HEK293 (cell line): Measurements from ENCODE around the gene ZNF550.

Source experiments
- CTCF ChIA-PET: fragments of 350-600 bp; formaldehyde crosslinking; extraction: SDS; loops from one replicate; lab custom pipeline; 2021; ENCODE audit warnings: antibody characterized with exemption; lab: Yijun Ruan, JAX
- POLR2A ChIA-PET: fragments of 300-600 bp; formaldehyde crosslinking; extraction: SDS; loops from one replicate; lab custom pipeline; 2020; ENCODE audit warnings: antibody characterized with exemption, inconsistent platforms; lab: Yijun Ruan, JAX
- H3K27ac ChIP-seq: fragments of 200-500 bp; sonication (Bioruptor generic); 2 replicates; pipeline ENCODE4 v1.5.1; 2014; ENCODE audit warnings: low read depth, low read length, control low read depth, inconsistent platforms; ENCODE audit errors: extremely low read depth
- H3K36me3 ChIP-seq, 2 experiments: fragments of 200-500 bp in 1 of 2; sonication (Bioruptor generic) in 1 of 2; 1 replicate in 1 of 2; 2 replicates in 1 of 2; pipeline ENCODE4 v1.5.1; 2014 to 2017; ENCODE audit warnings: inconsistent platforms in 2 of 2, low read length in 2 of 2; ENCODE audit not compliant: control insufficient read depth in 2 of 2, insufficient read depth in 1 of 2
- H3K4me1 ChIP-seq: fragments of 200-500 bp; sonication (Bioruptor generic); 2 replicates; pipeline ENCODE4 v1.5.1; 2014; ENCODE audit warnings: mild to moderate bottlenecking, low read length, inconsistent platforms; ENCODE audit not compliant: control insufficient read depth, insufficient read depth
- H3K4me3 ChIP-seq: 2 replicates; pipeline ENCODE4 v1.5.1; 2011; ENCODE audit warnings: low read depth, mild to moderate bottlenecking, control low read depth, low read length, moderate library complexity
- H3K9me3 ChIP-seq: fragments of 200-500 bp; sonication (Bioruptor generic); 2 replicates; pipeline ENCODE4 v1.5.1; 2014; ENCODE audit warnings: low read depth, low read length, inconsistent platforms; ENCODE audit not compliant: control insufficient read depth, insufficient read depth
- GLIS1 ChIP-seq: fragments of 450-650 bp; formaldehyde crosslinking; IDR thresholded peaks from 2 replicates; pipeline ENCODE4 v1.5.1; 2016; ENCODE audit warnings: missing biosample characterization, missing genetic modification characterization
- GLIS2 ChIP-seq: fragments of 450-650 bp; formaldehyde crosslinking; IDR thresholded peaks from 2 replicates; pipeline ENCODE4 v1.5.1; 2016; ENCODE audit warnings: missing biosample characterization, missing genetic modification characterization
- KLF9 ChIP-seq: fragments of 450-650 bp; formaldehyde crosslinking; IDR thresholded peaks from 2 replicates; pipeline ENCODE4 v1.5.1; 2016; ENCODE audit warnings: missing biosample characterization, missing genetic modification characterization, low read depth
- MEIS1 ChIP-seq: sonication (generic); formaldehyde crosslinking; IDR thresholded peaks from 2 replicates; pipeline ENCODE4 v1.8.1; 2022; ENCODE audit warnings: missing genetic modification reagents, mild to moderate bottlenecking, borderline replicate concordance
- MZF1 ChIP-seq: fragments of 450-650 bp; formaldehyde crosslinking; IDR thresholded peaks from 2 replicates; pipeline ENCODE4 v1.5.1; 2017; ENCODE audit warnings: missing biosample characterization, missing genetic modification characterization, borderline replicate concordance
- SP3 ChIP-seq: fragments of 450-650 bp; formaldehyde crosslinking; IDR thresholded peaks from 2 replicates; pipeline ENCODE4 v1.5.1; 2016; ENCODE audit warnings: missing biosample characterization, missing genetic modification characterization
- SP7 ChIP-seq: fragments of 450-650 bp; formaldehyde crosslinking; IDR thresholded peaks from 2 replicates; pipeline ENCODE4 v1.5.1; 2016; ENCODE audit warnings: missing biosample characterization, missing genetic modification characterization
- ZBTB7A ChIP-seq: fragments of 450-650 bp; formaldehyde crosslinking; IDR thresholded peaks from 2 replicates; pipeline ENCODE4 v1.5.1; 2016; ENCODE audit warnings: low read depth, missing biosample characterization, missing genetic modification characterization
- ZBTB8A ChIP-seq: fragments of 450-650 bp; formaldehyde crosslinking; IDR thresholded peaks from 2 replicates; pipeline ENCODE4 v1.5.1; 2016; ENCODE audit warnings: missing biosample characterization, missing genetic modification characterization
- ZNF114 ChIP-seq: fragments of 450-650 bp; formaldehyde crosslinking; IDR thresholded peaks from 2 replicates; pipeline ENCODE4 v1.5.0; 2017; ENCODE audit warnings: missing biosample characterization, missing genetic modification characterization
- ZNF133 ChIP-seq: fragments of 450-650 bp; formaldehyde crosslinking; IDR thresholded peaks from 2 replicates; pipeline ENCODE4 v1.5.1; 2016; ENCODE audit warnings: missing biosample characterization, missing genetic modification characterization
- ZNF184 ChIP-seq: fragments of 450-650 bp; IDR thresholded peaks from 2 replicates; pipeline ENCODE4 v1.5.1; 2018; ENCODE audit warnings: missing biosample characterization, mild to moderate bottlenecking, missing genetic modification characterization
- ZNF248 ChIP-seq: fragments of 450-650 bp; formaldehyde crosslinking; IDR thresholded peaks from 2 replicates; pipeline ENCODE4 v1.5.1; 2017; ENCODE audit warnings: missing biosample characterization, missing genetic modification characterization
- ZNF324 ChIP-seq: fragments of 450-650 bp; formaldehyde crosslinking; IDR thresholded peaks from 2 replicates; pipeline ENCODE4 v1.5.1; 2016; ENCODE audit warnings: missing biosample characterization, missing genetic modification characterization
- ZNF394 ChIP-seq: fragments of 450-650 bp; formaldehyde crosslinking; IDR thresholded peaks from 2 replicates; pipeline ENCODE4 v1.5.1; 2016; ENCODE audit warnings: missing biosample characterization, missing genetic modification characterization, mild to moderate bottlenecking, moderate library complexity, borderline replicate concordance
- ZNF501 ChIP-seq: fragments of 450-650 bp; formaldehyde crosslinking; IDR thresholded peaks from 2 replicates; pipeline ENCODE4 v1.5.1; 2016; ENCODE audit warnings: missing biosample characterization, missing genetic modification characterization
- ZNF510 ChIP-seq: fragments of 450-650 bp; formaldehyde crosslinking; IDR thresholded peaks from 2 replicates; pipeline ENCODE4 v1.5.1; 2018; ENCODE audit warnings: mild to moderate bottlenecking, missing genetic modification characterization, missing biosample characterization; ENCODE audit not compliant: insufficient replicate concordance
- ZNF555 ChIP-seq: fragments of 450-650 bp; formaldehyde crosslinking; conservative IDR thresholded peaks from 2 replicates; pipeline ENCODE4 v1.5.1; 2017; ENCODE audit warnings: missing biosample characterization, mild to moderate bottlenecking, missing genetic modification characterization, inconsistent platforms
- ZNF610 ChIP-seq: fragments of 450-650 bp; formaldehyde crosslinking; IDR thresholded peaks from 2 replicates; pipeline ENCODE4 v1.5.1; 2016; ENCODE audit warnings: missing biosample characterization, missing genetic modification characterization, borderline replicate concordance
- ZNF785 ChIP-seq: fragments of 450-650 bp; formaldehyde crosslinking; IDR thresholded peaks from 2 replicates; pipeline ENCODE4 v1.5.1; 2016; ENCODE audit warnings: missing biosample characterization, missing genetic modification characterization
- TF ChIP-seq, protein P1 (sequence below): fragments of 450-650 bp; formaldehyde crosslinking; IDR thresholded peaks from 2 replicates; pipeline ENCODE4 v1.5.1; 2016; ENCODE audit warnings: missing biosample characterization, missing genetic modification characterization
- TF ChIP-seq, protein P2 (sequence below): fragments of 450-650 bp; formaldehyde crosslinking; conservative IDR thresholded peaks from 2 replicates; pipeline ENCODE4 v1.5.1; 2016; ENCODE audit warnings: low read depth, missing biosample characterization, missing genetic modification characterization
- TF ChIP-seq, protein P3 (sequence below): fragments of 450-650 bp; formaldehyde crosslinking; IDR thresholded peaks from 2 replicates; pipeline ENCODE4 v1.5.1; 2017; ENCODE audit warnings: missing biosample characterization, missing genetic modification characterization
- TF ChIP-seq, protein P4 (sequence below): fragments of 450-650 bp; formaldehyde crosslinking; IDR thresholded peaks from 2 replicates; pipeline ENCODE4 v1.5.1; 2016; ENCODE audit warnings: missing biosample characterization, missing genetic modification characterization
- TF ChIP-seq, protein P5 (sequence below): fragments of 450-650 bp; formaldehyde crosslinking; IDR thresholded peaks from 2 replicates; pipeline ENCODE4 v1.5.1; 2016; ENCODE audit warnings: missing biosample characterization, missing genetic modification characterization, borderline replicate concordance

ZNF550 gene

DNA sequence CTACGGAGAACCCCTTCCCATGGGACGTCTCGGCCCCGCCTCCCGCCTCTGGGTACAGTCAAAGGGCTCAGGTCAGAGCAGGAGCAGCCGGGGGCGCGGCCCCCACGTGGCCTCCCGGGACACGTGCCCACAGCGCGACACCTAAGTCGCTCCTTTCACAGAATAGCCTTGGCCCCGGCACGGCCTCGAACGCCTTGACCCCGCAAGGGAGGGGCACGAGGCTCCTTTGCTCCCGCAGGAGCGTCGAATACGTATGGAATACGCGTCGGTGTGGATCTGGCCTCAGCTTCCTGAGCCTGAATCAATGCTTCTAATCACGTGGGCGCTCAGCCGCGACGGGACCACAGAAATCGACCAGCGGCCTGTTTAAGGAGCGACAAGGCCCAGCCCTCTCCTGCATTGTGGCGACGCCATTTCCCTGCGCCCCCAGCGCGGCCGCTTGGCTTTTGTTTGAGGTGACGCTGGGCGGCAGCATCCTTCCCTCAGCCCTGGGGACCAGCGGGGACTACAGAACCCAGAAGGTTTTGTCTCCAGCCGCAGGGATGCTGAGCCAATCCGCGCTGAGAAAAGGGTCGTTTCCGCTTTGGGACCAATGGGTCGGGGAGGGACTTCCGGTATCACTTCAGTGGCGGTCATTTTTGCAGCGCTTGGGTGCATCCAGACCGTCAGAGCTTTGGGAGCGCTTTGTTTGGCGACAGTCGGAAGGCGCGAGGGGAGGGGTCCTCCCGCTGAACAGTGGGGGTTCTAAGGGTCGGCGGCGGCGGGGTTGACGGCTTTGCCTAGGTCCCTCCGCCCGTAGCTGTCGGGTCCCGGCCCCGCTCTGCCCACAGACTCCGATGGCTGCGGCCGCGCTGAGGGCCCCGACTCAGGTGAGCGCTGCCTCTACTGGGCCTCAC, 24.1 kb upstream of the ZNF550 start, which contains the start of gene ZIK1:
TSS of gene ZIK1 (plus strand) at position 625 of the 896 bp plus-strand sequence. CDS start at position 837, 212 bp downstream.
- peaks cover 12% of the 10 kb centered on the region for H3K9me3 ChIP-seq
- H3K4me1 ChIP-seq, result 0 out of 2 replicates have a peak, but pooled peaks cover 2% of the 10 kb centered on the region
- peaks cover 0 to 12% of the 10 kb centered on the region in 2 experiments; a peak in 2 of 3 replicates for H3K36me3 ChIP-seq
- H3K27ac ChIP-seq, result peak within 1 kb of the TSS; percentile 49; the same call in 1 of the 2 replicates
- peak within 1 kb of the TSS; percentile 69 for H3K4me3 ChIP-seq
- ChIA-PET CTCF (no interaction called here), POLR2A (no interaction called here)
- TF ChIP-seq ZNF324 (no peak), ZNF248 (tag by site-specific recombination) (no peak), SP3 (tag by site-specific recombination) (0 out of 2 replicates have a peak, but pooled peaks have one; percentile 23), ZNF501 (tag by site-specific recombination) (no peak), MZF1 (tag by site-specific recombination) (peak; percentile 21; the same call in 1 of the 2 replicates), ZNF555 (tag by site-specific recombination) (no peak), ZNF610 (tag by site-specific recombination) (peak; percentile 82; the same call in 1 of the 2 replicates), ZBTB8A (peak; percentile 93), GLIS2 (tag by site-specific recombination) (peak; percentile 24; the same call in 1 of the 2 replicates), ZNF785 (no peak), KLF9 (tag by site-specific recombination) (no peak), ZNF510 (tag by site-specific recombination) (peak; percentile 38), ZBTB7A (tag by site-specific recombination) (no peak), ZNF394 (no peak), SP7 (tag by site-specific recombination) (peak; percentile 37; the same call in 1 of the 2 replicates), ZNF114 (tag by site-specific recombination) (no peak), ZNF184 (tag by site-specific recombination) (no peak), GLIS1 (no peak), ZNF133 (tag by site-specific recombination) (0 out of 2 replicates have a peak, but pooled peaks have one; percentile 15), MEIS1 (no peak)
- TF ChIP-seq, protein P1, sequence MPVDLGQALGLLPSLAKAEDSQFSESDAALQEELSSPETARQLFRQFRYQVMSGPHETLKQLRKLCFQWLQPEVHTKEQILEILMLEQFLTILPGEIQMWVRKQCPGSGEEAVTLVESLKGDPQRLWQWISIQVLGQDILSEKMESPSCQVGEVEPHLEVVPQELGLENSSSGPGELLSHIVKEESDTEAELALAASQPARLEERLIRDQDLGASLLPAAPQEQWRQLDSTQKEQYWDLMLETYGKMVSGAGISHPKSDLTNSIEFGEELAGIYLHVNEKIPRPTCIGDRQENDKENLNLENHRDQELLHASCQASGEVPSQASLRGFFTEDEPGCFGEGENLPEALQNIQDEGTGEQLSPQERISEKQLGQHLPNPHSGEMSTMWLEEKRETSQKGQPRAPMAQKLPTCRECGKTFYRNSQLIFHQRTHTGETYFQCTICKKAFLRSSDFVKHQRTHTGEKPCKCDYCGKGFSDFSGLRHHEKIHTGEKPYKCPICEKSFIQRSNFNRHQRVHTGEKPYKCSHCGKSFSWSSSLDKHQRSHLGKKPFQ, result no peak
- TF ChIP-seq, protein P2, sequence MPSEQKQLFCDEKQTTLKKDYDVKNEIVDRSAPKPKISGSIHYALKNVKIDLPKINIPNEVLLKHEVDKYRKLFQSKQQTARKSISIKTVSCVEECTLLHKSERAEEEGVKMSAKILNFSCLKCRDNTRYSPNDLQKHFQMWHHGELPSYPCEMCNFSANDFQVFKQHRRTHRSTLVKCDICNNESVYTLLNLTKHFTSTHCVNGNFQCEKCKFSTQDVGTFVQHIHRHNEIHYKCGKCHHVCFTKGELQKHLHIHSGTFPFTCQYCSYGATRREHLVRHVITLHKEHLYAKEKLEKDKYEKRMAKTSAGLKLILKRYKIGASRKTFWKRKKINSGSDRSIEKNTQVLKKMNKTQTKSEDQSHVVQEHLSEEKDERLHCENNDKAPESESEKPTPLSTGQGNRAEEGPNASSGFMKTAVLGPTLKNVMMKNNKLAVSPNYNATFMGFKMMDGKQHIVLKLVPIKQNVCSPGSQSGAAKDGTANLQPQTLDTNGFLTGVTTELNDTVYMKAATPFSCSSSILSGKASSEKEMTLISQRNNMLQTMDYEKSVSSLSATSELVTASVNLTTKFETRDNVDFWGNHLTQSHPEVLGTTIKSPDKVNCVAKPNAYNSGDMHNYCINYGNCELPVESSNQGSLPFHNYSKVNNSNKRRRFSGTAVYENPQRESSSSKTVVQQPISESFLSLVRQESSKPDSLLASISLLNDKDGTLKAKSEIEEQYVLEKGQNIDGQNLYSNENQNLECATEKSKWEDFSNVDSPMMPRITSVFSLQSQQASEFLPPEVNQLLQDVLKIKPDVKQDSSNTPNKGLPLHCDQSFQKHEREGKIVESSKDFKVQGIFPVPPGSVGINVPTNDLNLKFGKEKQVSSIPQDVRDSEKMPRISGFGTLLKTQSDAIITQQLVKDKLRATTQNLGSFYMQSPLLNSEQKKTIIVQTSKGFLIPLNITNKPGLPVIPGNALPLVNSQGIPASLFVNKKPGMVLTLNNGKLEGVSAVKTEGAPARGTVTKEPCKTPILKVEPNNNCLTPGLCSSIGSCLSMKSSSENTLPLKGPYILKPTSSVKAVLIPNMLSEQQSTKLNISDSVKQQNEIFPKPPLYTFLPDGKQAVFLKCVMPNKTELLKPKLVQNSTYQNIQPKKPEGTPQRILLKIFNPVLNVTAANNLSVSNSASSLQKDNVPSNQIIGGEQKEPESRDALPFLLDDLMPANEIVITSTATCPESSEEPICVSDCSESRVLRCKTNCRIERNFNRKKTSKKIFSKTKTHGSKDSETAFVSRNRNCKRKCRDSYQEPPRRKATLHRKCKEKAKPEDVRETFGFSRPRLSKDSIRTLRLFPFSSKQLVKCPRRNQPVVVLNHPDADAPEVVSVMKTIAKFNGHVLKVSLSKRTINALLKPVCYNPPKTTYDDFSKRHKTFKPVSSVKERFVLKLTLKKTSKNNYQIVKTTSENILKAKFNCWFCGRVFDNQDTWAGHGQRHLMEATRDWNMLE (tag by site-specific recombination), result peak; percentile 98
- TF ChIP-seq, protein P3, sequence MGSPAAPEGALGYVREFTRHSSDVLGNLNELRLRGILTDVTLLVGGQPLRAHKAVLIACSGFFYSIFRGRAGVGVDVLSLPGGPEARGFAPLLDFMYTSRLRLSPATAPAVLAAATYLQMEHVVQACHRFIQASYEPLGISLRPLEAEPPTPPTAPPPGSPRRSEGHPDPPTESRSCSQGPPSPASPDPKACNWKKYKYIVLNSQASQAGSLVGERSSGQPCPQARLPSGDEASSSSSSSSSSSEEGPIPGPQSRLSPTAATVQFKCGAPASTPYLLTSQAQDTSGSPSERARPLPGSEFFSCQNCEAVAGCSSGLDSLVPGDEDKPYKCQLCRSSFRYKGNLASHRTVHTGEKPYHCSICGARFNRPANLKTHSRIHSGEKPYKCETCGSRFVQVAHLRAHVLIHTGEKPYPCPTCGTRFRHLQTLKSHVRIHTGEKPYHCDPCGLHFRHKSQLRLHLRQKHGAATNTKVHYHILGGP (tag by site-specific recombination), result no peak
- TF ChIP-seq, protein P4, sequence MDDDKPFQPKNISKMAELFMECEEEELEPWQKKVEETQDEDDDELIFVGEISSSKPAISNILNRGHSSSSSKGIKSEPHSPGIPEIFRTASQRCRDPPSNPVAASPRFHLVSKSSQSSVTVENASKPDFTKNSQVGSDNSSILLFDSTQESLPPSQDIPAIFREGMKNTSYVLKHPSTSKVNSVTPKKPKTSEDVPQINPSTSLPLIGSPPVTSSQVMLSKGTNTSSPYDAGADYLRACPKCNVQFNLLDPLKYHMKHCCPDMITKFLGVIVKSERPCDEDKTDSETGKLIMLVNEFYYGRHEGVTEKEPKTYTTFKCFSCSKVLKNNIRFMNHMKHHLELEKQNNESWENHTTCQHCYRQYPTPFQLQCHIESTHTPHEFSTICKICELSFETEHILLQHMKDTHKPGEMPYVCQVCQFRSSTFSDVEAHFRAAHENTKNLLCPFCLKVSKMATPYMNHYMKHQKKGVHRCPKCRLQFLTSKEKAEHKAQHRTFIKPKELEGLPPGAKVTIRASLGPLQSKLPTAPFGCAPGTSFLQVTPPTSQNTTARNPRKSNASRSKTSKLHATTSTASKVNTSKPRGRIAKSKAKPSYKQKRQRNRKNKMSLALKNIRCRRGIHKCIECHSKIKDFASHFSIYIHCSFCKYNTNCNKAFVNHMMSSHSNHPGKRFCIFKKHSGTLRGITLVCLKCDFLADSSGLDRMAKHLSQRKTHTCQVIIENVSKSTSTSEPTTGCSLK (tag by site-specific recombination), result no peak
- TF ChIP-seq, protein P5, sequence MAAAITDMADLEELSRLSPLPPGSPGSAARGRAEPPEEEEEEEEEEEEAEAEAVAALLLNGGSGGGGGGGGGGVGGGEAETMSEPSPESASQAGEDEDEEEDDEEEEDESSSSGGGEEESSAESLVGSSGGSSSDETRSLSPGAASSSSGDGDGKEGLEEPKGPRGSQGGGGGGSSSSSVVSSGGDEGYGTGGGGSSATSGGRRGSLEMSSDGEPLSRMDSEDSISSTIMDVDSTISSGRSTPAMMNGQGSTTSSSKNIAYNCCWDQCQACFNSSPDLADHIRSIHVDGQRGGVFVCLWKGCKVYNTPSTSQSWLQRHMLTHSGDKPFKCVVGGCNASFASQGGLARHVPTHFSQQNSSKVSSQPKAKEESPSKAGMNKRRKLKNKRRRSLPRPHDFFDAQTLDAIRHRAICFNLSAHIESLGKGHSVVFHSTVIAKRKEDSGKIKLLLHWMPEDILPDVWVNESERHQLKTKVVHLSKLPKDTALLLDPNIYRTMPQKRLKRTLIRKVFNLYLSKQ, result no peak
